HFF-Myc (cell line): ENCODE data around the gene EIF4B.

Experiments used
- DNase-seq: peaks from one replicate; pipeline ENCODE4 v3.0.0-alpha.2; 2011; ENCODE audit warnings: low read depth; ENCODE audit errors: extremely low read depth
- H3K4me3 ChIP-seq: replicated peaks from 2 replicates; pipeline ENCODE4 v1.5.1; 2011; ENCODE audit warnings: low read depth, mild to moderate bottlenecking, control low read depth, low read length
- CTCF ChIP-seq: IDR thresholded peaks from 2 replicates; pipeline ENCODE4 v1.5.1; 2012; ENCODE audit warnings: mild to moderate bottlenecking, low read depth, low read length, control low read depth; ENCODE audit errors: missing control alignments

Gene EIF4B

DNA sequence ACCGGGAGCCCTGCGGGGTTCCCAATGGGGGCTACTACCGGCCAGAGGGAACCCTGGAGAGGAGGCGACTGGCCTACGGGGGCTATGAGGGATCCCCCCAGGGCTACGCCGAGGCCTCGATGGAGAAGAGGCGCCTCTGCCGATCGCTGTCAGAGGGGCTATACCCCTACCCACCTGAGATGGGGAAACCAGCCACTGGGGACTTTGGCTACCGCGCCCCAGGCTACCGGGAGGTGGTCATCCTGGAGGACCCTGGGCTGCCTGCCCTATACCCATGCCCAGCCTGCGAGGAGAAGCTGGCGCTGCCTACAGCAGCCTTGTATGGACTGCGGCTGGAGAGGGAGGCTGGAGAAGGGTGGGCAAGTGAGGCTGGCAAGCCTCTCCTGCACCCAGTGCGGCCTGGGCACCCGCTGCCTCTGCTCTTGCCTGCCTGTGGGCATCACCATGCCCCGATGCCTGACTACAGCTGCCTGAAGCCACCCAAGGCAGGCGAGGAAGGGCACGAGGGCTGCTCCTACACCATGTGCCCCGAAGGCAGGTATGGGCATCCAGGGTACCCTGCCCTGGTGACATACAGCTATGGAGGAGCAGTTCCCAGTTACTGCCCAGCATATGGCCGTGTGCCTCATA lies 53.3 kb downstream of the EIF4B start:
- DNase-seq = no peak
- H3K4me3 ChIP-seq = no peak overlapping the region
- TF ChIP-seq CTCF = no peak

DNA sequence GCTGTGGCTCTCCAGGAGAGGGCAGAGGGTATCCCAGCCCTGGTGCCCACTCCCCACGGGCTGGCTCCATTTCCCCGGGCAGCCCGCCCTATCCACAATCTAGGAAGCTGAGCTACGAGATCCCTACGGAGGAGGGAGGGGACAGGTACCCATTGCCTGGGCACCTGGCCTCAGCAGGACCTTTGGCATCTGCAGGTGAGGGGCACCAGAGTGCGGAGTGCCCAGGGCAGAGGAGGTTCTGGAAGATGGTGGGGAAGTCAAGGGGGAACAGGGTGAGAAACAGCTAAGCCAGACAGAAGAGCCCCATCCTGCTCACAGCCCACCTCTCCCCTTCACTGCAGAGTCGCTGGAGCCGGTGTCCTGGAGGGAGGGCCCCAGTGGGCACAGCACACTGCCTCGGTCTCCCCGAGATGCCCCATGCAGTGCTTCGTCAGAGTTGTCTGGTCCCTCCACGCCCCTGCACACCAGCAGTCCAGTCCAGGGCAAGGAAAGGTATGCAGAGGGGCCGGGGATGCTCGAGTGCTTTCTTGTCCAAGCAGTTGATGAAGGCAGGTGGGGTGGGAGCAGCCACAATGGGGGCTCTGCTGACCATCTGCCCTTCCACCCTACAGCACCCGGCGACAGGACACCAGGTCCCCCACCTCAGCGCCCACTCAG lies 53.9 kb downstream of the EIF4B start:
- no peak overlapping the region for H3K4me3 ChIP-seq
- no peak for DNase-seq
- no peak for TF ChIP-seq CTCF

DNA sequence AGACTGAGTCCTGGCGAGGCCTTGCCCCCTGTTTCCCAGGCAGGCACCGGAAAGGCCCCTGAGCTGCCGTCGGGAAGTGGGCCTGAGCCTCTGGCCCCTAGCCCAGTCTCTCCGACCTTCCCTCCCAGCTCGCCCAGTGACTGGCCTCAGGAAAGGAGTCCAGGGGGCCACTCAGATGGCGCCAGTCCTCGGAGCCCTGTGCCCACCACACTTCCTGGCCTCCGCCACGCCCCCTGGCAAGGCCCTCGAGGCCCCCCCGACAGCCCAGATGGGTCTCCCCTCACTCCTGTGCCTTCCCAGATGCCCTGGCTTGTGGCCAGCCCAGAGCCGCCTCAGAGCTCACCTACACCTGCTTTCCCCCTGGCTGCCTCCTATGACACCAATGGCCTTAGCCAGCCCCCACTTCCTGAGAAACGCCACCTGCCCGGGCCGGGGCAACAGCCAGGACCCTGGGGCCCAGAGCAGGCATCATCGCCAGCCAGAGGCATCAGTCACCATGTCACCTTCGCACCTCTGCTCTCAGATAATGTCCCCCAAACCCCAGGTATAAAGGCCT lies 54.5 kb downstream of the EIF4B start:
- TF ChIP-seq CTCF = no peak
- H3K4me3 ChIP-seq = no peak overlapping the region
- DNase-seq = no peak

DNA sequence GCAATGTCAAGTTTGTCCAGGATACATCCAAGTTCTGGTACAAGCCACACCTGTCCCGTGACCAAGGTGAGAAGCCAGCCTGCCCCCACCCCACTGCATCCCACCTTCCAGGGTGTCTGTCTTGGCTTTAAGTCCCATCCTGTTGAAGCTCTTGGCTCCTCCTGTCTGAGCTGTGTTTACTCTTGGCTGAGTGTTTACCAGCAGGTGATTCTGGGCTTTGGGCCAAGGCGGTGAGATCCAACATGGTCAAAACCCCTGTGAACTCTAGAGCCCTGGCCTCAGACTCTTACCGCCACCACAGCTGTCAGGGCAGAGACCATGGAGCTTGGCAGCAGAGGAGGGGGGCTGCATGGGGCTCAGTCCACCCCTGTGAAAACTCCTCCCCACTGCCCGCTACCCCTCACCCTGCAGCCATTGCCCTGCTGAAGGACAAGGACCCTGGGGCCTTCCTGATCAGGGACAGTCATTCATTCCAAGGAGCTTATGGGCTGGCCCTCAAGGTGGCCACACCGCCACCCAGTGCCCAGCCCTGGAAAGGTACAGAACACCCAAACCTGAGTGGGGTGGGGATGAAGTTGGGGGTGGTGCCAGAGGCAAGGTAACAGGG lies 55.3 kb downstream of the EIF4B start:
- TF ChIP-seq CTCF = no peak
- no peak for DNase-seq
- H3K4me3 ChIP-seq = no peak overlapping the region

DNA sequence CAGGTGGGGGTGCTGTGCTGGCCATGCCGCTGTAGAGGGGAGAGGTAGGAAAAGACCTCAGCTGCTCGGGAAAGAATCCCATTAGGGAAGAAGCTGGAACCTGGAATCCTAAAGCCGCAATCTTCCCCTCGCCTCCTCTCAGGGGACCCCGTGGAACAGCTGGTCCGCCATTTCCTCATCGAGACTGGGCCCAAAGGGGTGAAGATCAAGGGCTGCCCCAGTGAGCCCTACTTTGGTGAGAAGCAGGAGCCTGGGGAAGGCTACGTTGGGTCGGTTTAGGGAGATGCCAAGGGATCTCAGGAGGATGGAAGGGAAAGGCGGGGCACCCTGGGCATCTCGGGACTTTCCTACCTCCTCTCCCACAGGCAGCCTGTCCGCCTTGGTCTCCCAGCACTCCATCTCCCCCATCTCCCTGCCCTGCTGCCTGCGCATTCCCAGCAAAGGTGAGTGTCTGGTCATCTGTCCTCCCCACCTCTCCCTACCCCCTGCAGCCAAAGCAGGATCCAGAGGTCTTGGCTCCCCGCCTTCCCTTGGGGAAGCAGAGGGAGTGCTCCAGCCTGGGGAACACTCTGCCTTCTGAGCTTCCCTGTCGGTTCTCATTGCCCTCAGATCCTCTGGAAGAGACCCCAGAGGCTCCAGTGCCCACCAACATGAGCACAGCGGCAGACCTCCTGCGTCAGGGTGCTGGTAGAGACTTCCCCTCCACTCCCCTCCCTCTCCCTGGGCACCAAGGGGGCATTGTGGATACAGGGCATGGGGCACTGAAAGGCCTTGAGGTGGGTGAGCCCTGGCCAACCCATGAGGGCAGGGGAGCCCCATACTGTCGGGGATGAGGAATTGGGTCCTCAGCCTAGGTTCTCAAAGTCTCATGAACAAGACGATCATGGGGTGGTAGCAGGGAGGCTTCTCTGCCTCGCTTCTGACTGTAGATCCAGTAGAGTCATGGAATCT lies 56.0 kb downstream of the EIF4B start:
- TF ChIP-seq CTCF = no peak
- no peak for DNase-seq
- no peak overlapping the region for H3K4me3 ChIP-seq

GRCh38 chr12:53062977-53063707 lies 56.9 kb downstream of the EIF4B start:
- no peak for DNase-seq
- TF ChIP-seq CTCF = no peak
- H3K4me3 ChIP-seq = no peak overlapping the region
